Measurements from ENCODE around the gene ARHGAP4. TPM values are rescaled to one million over a fixed set of nuclear protein-coding genes. Genes with fewer than 3 reads are reported as not detected.
A peak's percentile ranks its signal among the peaks of the same experiment; 100 is the strongest.

The ARHGAP4 gene
- polyA plus RNA-seq, 1 experiment: 0.12 TPM

DNA sequence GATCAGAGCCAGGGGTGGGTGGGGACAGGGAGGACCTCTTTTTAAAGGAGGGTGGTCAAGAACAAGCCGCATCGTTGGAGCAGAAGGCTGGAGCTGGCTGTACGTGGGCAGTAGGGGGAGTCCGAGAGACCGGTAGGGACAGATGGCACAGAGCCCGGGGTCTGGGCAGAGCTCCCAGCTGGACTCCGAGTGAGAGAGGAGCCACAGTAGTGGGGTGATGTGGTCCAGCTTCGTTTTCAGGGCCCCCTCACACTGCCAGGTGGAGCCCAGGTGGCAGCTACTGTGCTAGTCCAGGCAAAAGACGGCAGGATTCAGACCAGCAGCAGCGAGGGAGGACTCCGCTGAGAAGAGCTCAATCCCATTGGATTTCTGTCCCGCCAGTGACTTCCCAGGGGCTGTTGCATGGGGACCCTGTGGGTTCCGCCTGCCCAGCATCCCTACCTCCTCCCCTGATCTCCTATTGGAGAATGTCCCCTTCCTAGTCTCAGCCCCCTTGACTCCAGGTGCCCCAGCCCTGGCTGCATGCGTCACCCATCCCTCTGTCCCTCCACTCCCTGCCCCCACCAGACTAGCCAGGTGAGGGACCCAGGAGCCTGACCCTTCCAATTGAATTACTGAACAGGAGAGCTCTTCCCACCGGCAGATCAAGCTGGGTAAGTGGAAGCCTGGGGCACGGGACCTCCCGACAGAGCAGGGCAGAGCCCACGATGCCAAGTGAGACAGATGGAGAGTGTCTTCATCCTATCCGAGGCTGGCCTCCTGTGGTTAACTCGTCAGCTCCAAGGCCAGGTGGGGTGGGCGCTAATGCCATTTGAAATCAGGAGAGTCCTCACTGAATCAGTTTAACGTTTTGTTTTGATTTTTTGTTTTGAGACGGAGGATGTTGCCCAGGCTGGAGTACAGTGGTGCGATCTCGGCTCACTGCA lies 2.9 kb downstream of the ARHGAP4 start:
- no peaks in the 10 kb centered on the region for H3K9me3 ChIP-seq (ENCODE audit: control insufficient read depth, insufficient read depth, low read length)
- H3K27me3 ChIP-seq (ENCODE audit: control insufficient read depth, insufficient read depth, low read length): peaks cover 2% of the 10 kb centered on the region
- peak; percentile 20 for DNase-seq (ENCODE audit: low read depth, low spot score)
- H3K27ac ChIP-seq (ENCODE audit: low read depth, low read length): no peak overlapping the region
- POLR2A ChIA-PET: interaction anchor here (0.9 kb wide), 1 partner anchor 129 kb away, joined by 4 read pairs; the partner anchor contains the start of genes IDH3G and SSR4
- TF ChIP-seq, protein P1, sequence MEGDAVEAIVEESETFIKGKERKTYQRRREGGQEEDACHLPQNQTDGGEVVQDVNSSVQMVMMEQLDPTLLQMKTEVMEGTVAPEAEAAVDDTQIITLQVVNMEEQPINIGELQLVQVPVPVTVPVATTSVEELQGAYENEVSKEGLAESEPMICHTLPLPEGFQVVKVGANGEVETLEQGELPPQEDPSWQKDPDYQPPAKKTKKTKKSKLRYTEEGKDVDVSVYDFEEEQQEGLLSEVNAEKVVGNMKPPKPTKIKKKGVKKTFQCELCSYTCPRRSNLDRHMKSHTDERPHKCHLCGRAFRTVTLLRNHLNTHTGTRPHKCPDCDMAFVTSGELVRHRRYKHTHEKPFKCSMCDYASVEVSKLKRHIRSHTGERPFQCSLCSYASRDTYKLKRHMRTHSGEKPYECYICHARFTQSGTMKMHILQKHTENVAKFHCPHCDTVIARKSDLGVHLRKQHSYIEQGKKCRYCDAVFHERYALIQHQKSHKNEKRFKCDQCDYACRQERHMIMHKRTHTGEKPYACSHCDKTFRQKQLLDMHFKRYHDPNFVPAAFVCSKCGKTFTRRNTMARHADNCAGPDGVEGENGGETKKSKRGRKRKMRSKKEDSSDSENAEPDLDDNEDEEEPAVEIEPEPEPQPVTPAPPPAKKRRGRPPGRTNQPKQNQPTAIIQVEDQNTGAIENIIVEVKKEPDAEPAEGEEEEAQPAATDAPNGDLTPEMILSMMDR (IDR thresholded peaks at IDR 0.05; ENCODE audit: low read depth, low read length): peak; percentile 56
- no peak overlapping the region for H3K4me3 ChIP-seq (ENCODE audit: low read depth, low read length)
- CTCF ChIA-PET: interaction anchor here (1.0 to 2.8 kb wide), 10 partner anchors 10 to 188 kb away, joined by 3 to 13 read pairs (median 4); partner anchors contain the start of genes IDH3G and SSR4

DNA sequence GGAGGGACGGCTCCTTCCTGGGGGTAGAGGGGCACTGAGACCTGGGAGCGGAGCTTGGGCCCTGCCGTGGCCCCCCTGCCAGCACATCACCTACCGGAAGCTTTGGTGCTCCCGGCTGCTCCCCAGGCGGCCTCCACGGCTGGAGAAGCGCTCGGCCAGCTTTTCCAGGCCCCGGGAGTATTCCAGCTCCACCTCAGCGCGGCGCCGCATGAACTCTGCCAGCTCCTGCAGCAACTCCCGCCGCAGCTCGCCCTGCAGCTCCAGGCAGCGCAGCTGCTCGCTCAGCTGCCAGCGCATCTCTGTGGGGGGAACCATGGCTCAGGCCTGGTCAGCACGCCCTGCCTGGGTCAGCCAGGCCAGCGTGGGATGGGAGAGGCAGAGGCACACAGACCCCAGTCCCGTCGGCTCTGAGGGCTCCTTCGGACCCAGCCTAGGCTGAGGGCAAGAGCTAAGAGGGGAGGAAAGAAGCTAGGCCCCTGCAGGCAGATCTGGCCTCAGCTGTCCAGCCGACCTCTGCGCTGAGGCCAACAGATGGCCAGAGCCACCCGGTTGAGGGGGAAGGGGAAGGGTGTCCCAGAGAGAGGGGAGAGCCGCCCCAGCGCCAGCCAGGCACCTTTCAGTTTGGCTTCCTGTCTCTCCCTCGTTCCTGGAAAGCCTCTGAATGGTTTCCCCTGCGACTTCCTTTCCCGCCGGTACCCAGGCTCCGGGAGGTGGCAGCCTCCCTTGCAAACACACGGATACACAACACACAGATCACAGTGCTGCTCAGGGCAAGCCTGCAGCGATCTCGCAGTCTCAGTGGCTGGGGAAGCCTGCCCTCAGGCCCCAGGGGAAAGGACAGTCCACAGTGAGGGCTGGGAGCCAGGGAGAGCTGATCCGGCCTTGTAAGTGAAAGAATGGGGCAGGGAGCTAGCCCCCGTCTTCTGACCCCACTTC lies 4.3 kb downstream of the ARHGAP4 start:
- no peak for DNase-seq (ENCODE audit: low read depth, low spot score)
- H3K27ac ChIP-seq (ENCODE audit: low read depth, low read length): no peak overlapping the region
- H3K9me3 ChIP-seq (ENCODE audit: control insufficient read depth, insufficient read depth, low read length): no peaks in the 10 kb centered on the region
- TF ChIP-seq, protein P1 (IDR thresholded peaks at IDR 0.05; ENCODE audit: low read depth, low read length): no peak
- POLR2A ChIA-PET: no interaction called here
- H3K27me3 ChIP-seq (ENCODE audit: control insufficient read depth, insufficient read depth, low read length): peaks cover 2% of the 10 kb centered on the region
- CTCF ChIA-PET: interaction anchor here (1.2 to 2.8 kb wide), 4 partner anchors 10 to 102 kb away, joined by 3 to 13 read pairs (median 6); no protein-coding TSS in a partner anchor
- no peak overlapping the region for H3K4me3 ChIP-seq (ENCODE audit: low read depth, low read length)

DNA sequence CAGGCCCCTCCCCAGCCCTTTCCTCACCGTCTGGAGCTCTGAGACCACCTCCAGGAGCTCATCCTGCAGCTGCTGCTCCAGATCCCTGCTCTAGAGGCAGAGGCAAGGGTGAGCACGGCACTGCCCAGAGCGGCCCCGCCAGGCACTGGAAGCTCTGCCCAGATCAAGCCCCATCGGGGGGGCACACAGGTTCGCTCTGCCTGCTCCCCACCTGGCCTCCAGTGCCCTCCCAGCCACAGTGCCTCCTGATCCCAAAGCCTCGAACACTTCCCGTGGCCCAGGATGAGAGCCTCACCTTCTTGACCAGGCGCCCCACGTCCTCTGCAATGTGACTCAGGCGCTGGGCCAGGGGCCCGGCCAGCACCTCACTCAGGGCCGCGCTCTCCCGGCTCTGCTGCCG lies 5.0 kb downstream of the ARHGAP4 start:
- peaks cover 2% of the 10 kb centered on the region for H3K27me3 ChIP-seq (ENCODE audit: control insufficient read depth, insufficient read depth, low read length)
- POLR2A ChIA-PET: no interaction called here
- TF ChIP-seq, protein P1 (IDR thresholded peaks at IDR 0.05; ENCODE audit: low read depth, low read length): no peak
- CTCF ChIA-PET: interaction anchor here (1.2 to 2.8 kb wide), 2 partner anchors 9 to 26 kb away, joined by 3 to 13 read pairs; no protein-coding TSS in a partner anchor
- H3K9me3 ChIP-seq (ENCODE audit: control insufficient read depth, insufficient read depth, low read length): no peaks in the 10 kb centered on the region
- no peak for DNase-seq (ENCODE audit: low read depth, low spot score)
- H3K27ac ChIP-seq (ENCODE audit: low read depth, low read length): no peak overlapping the region
- H3K4me3 ChIP-seq (ENCODE audit: low read depth, low read length): no peak overlapping the region

DNA sequence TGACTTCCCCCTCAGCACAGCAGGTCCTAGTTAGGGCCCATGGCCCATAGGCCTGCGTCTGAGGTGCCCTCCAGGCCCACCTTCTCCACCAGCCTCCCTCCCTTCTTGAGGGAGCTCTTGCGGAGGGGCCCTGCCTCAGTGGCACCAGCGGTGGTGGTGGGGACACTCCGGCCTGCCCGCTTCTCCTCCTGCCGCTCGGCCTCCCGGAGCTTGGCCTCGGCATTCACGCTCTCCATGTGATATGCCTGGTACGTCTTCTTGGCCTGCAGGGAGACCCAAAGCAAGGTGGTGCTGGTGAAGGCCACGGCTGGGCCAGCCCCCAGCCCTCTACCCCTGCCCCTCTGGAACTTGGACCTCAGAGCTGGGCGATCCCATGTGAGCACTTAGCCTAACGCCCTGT lies 5.5 kb downstream of the ARHGAP4 start:
- ChIA-PET POLR2A (no interaction called here), CTCF (no interaction called here)
- TF ChIP-seq, protein P1 (IDR thresholded peaks at IDR 0.05; ENCODE audit: low read depth, low read length): no peak
- no peaks in the 10 kb centered on the region for H3K9me3 ChIP-seq (ENCODE audit: control insufficient read depth, insufficient read depth, low read length)
- H3K4me3 ChIP-seq (ENCODE audit: low read depth, low read length): no peak overlapping the region
- no peak for DNase-seq (ENCODE audit: low read depth, low spot score)
- H3K27ac ChIP-seq (ENCODE audit: low read depth, low read length): no peak overlapping the region
- peaks cover 2% of the 10 kb centered on the region for H3K27me3 ChIP-seq (ENCODE audit: control insufficient read depth, insufficient read depth, low read length)

Measured in AG04450 (cell line).